Activated T-cell treated with anti-CD3 and anti-CD28 coated beads for 4 hours (primary cell): ENCODE results near the gene MRPS15.
"Not testable (repeated sequence)": the region's sequence is repeated elsewhere in the genome, so short reads cannot be mapped to it uniquely, and the experiment has no call there.

Source experiments
- DNase-seq: peaks from one replicate; pipeline ENCODE4 v3.0.0-alpha.2; 2020

MRPS15 gene

DNA sequence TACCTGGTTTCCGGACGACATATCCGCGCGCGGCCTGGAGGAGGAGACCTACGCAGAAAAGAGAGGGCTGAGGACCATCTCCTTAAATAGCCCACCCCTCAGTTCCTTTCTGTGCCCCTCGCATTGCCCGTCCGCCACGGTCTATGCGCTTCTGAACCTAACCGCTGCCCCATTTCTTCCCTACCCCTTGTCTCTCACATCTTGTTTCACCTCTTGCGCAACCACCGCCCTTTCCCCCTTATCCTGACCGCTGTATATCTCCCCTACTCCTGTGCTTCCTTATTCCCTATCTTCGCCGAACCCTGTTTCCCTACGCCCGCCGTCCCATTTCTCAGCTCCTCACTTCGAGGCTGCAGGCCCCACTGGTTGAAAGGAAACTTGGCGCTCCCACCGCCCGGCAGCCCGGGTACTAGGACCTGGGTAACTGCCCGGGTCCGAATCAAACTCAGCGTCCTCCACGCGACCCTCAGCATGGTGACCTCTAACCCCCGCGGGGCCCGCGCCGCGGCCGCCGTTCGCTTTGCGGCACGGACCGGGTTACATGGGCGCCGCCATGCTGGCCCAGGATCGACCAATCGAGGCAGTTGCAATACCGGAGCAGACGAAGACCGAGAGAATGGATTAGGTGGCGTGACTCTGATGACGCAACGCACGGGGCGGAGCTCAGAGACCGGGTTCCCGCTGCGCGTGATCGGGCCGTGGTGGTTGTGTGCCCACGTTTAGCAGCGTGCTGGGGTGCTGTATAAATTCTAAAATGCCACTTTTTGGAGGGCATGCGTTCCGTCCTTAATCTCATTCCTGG is at the start of gene MRPS15:
TSS of gene MRPS15 (minus strand) at position 582 of the 802 bp plus-strand sequence. CDS start at position 473, 109 bp downstream.
- DNase-seq: peak; percentile 96

DNA sequence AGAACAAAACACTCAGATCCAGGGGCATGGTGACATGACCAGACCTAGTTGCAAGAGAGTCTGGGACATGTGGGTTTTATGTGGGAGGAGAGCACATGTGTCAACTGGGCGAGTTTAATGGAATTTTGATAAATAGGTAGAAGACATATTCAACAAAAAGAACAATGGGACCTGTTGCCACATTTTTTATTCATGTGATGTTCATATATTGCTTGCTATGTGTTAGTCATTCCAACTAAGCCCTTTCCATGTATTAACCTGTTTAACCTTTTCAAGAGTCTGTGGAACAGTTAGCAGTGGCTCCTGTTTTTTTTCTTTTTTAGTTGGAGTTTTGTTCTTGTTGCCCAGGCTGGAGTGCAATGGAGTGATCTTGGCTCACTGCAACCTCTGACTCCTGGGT is 48.7 kb upstream of the MRPS15 start:
- no peak for DNase-seq

- DNase-seq: no peak
These were observed 47.9 kb upstream of the MRPS15 start for GRCh38 chr1:36511804-36512798.

DNA sequence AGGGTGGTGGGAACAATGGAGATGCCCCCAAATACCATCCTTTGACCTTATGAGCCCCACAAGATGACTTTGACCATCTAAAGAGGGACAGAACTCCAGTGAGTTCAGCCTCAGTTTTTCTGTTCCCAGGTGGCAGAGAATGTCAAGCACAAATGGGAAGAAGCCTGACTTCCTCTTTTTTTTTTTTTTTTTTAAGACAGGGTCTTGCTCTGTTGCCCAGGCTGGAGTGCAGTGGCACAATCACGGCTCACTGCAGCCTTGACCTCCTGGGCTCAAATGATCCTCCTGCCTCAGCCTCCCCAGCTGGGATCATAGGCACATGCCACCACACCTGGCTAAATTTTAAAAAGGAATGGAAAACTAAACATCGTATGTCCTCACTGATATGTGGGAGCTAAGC is 47.0 kb upstream of the MRPS15 start:
- DNase-seq: not testable (repeated sequence)

DNA sequence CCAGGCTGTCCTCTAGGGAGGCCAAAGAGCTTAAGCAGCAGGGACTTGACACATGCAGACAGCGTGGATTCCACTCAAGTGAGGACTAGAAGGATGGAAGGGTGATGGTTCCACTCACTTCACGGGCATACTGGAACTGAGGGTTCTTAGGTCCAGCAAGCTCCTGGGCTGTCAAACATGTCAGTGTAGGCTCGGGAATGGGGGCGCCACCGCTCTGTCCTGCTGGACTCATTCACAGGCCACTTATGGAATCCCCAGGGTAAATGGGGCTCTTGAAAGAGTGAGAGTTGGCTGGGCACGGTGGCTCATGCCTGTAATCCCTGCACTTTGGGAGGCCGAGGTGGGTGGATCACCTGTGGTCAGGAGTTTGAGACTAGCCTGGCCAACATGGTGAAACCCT is 46.2 kb upstream of the MRPS15 start:
- no peak for DNase-seq

- DNase-seq: no peak
These were observed 44.1 kb upstream of the MRPS15 start for GRCh38 chr1:36508257-36508656.

GRCh38 chr1:36506276-36506920 is 42.2 kb upstream of the MRPS15 start:
- DNase-seq: no peak

GRCh38 chr1:36503733-36504132 is 39.5 kb upstream of the MRPS15 start:
- DNase-seq: no peak

DNA sequence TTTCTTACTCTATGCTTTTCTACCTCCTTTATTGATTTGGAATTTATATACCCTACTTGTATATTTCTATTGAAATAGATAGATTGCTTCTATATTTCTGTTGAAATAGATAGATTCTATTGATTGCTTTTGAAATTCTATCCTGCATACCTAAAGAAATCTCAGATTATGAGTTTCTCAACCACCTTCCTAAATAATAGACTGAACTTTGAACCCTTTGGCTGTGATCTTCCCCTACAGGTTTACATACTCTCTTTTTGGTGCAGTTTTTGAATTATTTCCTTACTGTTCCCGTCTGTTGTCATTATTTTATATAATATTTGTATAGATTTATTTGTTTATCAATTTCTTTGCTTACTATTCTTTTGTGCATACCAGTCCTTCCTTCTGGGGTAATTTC is 39.0 kb upstream of the MRPS15 start:
- DNase-seq: no peak

GRCh38 chr1:36502616-36503015 is 38.4 kb upstream of the MRPS15 start:
- DNase-seq: no peak

GRCh38 chr1:36501911-36502310 is 37.7 kb upstream of the MRPS15 start:
- DNase-seq: not testable (repeated sequence)

DNA sequence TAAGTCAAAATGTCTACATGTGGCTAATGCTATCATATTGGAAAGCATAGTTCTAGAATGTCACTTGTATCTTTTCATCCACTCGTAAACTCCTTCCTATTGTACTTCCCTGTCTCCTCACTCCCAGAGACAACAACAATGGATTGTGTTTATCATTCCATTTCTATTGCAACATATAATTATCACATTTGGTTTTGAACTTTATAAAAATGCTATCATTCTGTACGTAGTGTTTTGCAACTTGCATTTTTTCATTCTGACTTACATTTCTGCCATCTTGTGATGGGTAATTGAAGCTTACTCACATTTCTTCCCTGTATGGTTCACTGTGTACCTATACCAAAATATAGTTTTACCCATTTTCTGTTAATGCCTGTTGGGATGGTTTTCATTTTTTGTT is 33.0 kb upstream of the MRPS15 start:
- no peak for DNase-seq

GRCh38 chr1:36494971-36495370 is 30.8 kb upstream of the MRPS15 start:
- DNase-seq: no peak

DNA sequence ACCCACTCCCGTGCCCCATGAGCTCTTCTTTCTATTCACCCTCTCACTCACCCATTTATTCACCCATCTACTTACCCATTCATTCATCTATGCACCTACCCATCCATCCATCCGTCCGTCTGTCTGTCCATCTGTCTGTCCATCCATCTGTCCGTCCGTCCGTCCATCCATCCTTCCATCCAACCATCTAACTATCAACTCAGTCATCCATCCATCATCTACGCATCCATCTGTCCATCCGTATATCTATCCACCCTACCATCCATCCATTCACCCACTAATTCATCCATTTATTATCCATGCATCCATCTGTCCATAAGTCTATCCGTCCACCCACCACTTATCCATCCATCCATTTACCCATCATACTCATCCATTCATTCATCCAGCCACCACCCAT is 29.3 kb upstream of the MRPS15 start:
- no peak for DNase-seq

- DNase-seq: no peak
These were observed 28.3 kb upstream of the MRPS15 start for GRCh38 chr1:36492491-36492890.

DNA sequence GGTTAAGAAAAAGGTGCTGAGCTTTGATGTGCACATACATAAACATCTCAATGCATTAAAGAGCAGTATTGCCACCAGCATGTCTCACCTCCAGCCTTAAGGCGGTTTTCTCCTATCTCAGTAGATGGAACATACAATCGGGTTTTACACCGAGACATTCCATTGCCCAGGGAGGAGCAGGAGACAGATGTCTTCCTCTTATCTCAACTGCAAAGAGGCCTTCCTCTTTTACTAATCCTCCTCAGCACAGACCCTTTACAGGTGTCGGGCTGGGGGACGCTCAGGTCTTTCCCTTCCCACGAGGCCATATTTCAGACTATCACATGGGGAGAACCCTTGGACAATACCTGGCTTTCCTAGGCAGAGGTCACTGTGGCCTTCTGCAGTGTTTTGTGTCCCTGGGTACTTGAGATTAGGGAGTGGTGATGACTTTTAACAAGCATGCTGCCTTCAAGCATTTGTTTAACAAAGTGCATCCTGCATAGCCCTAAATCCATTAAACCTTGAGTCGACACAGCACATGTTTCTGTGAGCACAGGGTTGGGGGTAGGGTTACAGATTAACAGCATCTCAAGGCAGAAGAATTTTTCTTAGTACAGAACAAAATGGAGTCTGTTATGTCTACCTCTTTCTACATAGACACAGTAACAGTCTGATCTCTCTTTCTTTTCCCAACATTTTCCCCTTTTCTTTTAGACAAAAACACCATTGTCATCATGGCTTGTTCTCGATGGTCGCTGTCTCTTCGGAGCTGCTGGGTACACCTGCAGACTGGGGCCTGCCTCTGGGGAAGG is 25.3 kb upstream of the MRPS15 start:
- DNase-seq: not testable (repeated sequence)

GRCh38 chr1:36487906-36488305 is 23.7 kb upstream of the MRPS15 start:
- no peak for DNase-seq

- DNase-seq: not testable (repeated sequence)
These were observed 23.1 kb upstream of the MRPS15 start for GRCh38 chr1:36487336-36487725.

GRCh38 chr1:36486439-36487335 is 22.5 kb upstream of the MRPS15 start:
- no peak for DNase-seq

- DNase-seq: no peak
These were observed 21.9 kb upstream of the MRPS15 start for GRCh38 chr1:36486093-36486438.

DNA sequence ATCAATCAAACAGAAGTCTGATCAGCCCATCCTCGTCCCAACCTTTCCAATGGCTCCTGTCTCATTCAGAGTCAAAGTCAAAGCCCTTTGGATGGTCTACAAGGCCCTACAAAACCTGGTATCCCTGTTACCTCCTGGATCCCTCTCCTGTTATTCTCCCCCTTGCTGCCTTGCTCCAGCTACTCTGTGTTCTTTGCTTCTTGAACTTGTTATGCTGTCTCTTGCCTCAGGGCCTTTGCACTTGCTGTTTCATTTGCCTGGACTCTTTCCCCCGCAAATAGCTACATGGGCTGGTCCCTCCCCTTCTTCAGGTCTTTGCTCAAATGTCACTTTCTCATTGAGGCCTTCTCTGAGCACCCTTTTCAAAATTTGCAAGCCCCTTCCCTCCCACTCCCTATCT is 19.9 kb upstream of the MRPS15 start:
- no peak for DNase-seq
